SK-N-SH treated with all-trans-retinoic acid at 6 μM for 48 hours (cell line): ENCODE results near the gene PFKP.

Source experiments
- ATAC-seq: fragments of 200-7000 bp; cut with Tn5 transposase; 3 replicates; pipeline ENCODE4 v1.9.1; 2020; ENCODE audit warnings: mild to moderate bottlenecking, moderate library complexity
- BACH2 ChIP-seq: fragments of 250-450 bp; sonication (Bioruptor Pico); IDR thresholded peaks from 2 replicates; pipeline ENCODE4 v1.9.0; 2021; ENCODE audit warnings: mild to moderate bottlenecking, borderline replicate concordance
- CREB5 ChIP-seq: fragments of 250-450 bp; sonication (Bioruptor Pico); IDR thresholded peaks from 2 replicates; pipeline ENCODE4 v1.5.1; 2020; ENCODE audit warnings: low read depth, mild to moderate bottlenecking, moderate library complexity
- CSDC2 ChIP-seq: fragments of 250-450 bp; sonication (Bioruptor Pico); IDR thresholded peaks from 2 replicates; pipeline ENCODE4 v1.5.0; 2020; ENCODE audit warnings: mild to moderate bottlenecking, moderate library complexity
- CSRNP3 ChIP-seq: fragments of 250-450 bp; sonication (Bioruptor Pico); IDR thresholded peaks from 2 replicates; pipeline ENCODE4 v1.5.1; 2021; ENCODE audit warnings: mild to moderate bottlenecking, moderate library complexity
- ESRRG ChIP-seq: fragments of 250-450 bp; sonication (Bioruptor Pico); IDR thresholded peaks from 2 replicates; pipeline ENCODE4 v1.6.1; 2021; ENCODE audit warnings: mild to moderate bottlenecking
- GLIS3 ChIP-seq: fragments of 250-450 bp; sonication (Bioruptor Pico); IDR thresholded peaks from 2 replicates; pipeline ENCODE4 v1.5.0; 2020; ENCODE audit warnings: mild to moderate bottlenecking, moderate library complexity
- OSR1 ChIP-seq: fragments of 250-450 bp; sonication (Bioruptor Pico); IDR thresholded peaks from 2 replicates; pipeline ENCODE4 v1.8.0; 2022; ENCODE audit warnings: moderate library complexity, mild to moderate bottlenecking, inconsistent platforms
- PATZ1 ChIP-seq: fragments of 250-450 bp; sonication (Bioruptor Pico); IDR thresholded peaks from 2 replicates; pipeline ENCODE4 v1.8.0; 2020; ENCODE audit warnings: mild to moderate bottlenecking, moderate library complexity, borderline replicate concordance
- PPARA ChIP-seq: fragments of 250-450 bp; sonication (Bioruptor Pico); IDR thresholded peaks from 2 replicates; pipeline ENCODE4 v1.5.0; 2020; ENCODE audit warnings: mild to moderate bottlenecking, borderline replicate concordance
- SNAI2 ChIP-seq: fragments of 250-450 bp; sonication (Bioruptor Pico); IDR thresholded peaks from 2 replicates; pipeline ENCODE4 v1.5.0; 2020; ENCODE audit warnings: mild to moderate bottlenecking, moderate library complexity
- TCF4 ChIP-seq: fragments of 250-450 bp; sonication (Bioruptor Pico); IDR thresholded peaks from 2 replicates; pipeline ENCODE4 v1.8.0; 2021; ENCODE audit warnings: mild to moderate bottlenecking, moderate library complexity, borderline replicate concordance
- TOX ChIP-seq: fragments of 250-450 bp; sonication (Bioruptor Pico); IDR thresholded peaks from 2 replicates; pipeline ENCODE4 v1.8.0; 2021; ENCODE audit warnings: mild to moderate bottlenecking, moderate library complexity, borderline replicate concordance
- TSHZ2 ChIP-seq: fragments of 250-450 bp; sonication (Bioruptor Pico); IDR thresholded peaks from 2 replicates; pipeline ENCODE4 v1.5.0; 2020; ENCODE audit warnings: mild to moderate bottlenecking, moderate library complexity
- ZC3H10 ChIP-seq: fragments of 250-450 bp; sonication (Bioruptor Pico); IDR thresholded peaks from 2 replicates; pipeline ENCODE4 v1.5.1; 2021; ENCODE audit warnings: mild to moderate bottlenecking, moderate library complexity
- ZFP30 ChIP-seq: fragments of 450-650 bp; formaldehyde crosslinking; IDR thresholded peaks from 2 replicates; pipeline ENCODE4 v1.5.0; 2022; ENCODE audit warnings: mild to moderate bottlenecking, moderate library complexity
- ZNF565 ChIP-seq: fragments of 450-650 bp; formaldehyde crosslinking; conservative IDR thresholded peaks from 2 replicates; pipeline ENCODE4 v1.5.0; 2020; ENCODE audit warnings: low read depth, mild to moderate bottlenecking, moderate library complexity
- ZNF70 ChIP-seq: fragments of 450-650 bp; formaldehyde crosslinking; IDR thresholded peaks from 2 replicates; pipeline ENCODE4 v1.5.0; 2020; ENCODE audit warnings: mild to moderate bottlenecking, moderate library complexity

Gene PFKP

GRCh38 chr10:3040069-3040468 lies 27.3 kb upstream of the PFKP start:
- no peak for ATAC-seq

GRCh38 chr10:3042589-3042988 lies 24.8 kb upstream of the PFKP start:
- no peak for TF ChIP-seq CSRNP3 (CRISPR knock-in tag)
- no peak for TF ChIP-seq TCF4 (CRISPR knock-in tag)
- TF ChIP-seq SNAI2 (CRISPR knock-in tag): no peak
- TF ChIP-seq PATZ1 (CRISPR knock-in tag): no peak
- no peak for TF ChIP-seq CSDC2 (CRISPR knock-in tag)
- TF ChIP-seq ZNF70: no peak
- TF ChIP-seq ZC3H10: no peak
- no peak for TF ChIP-seq CREB5
- TF ChIP-seq GLIS3 (CRISPR knock-in tag): no peak
- TF ChIP-seq TSHZ2 (CRISPR knock-in tag): no peak
- no peak for TF ChIP-seq BACH2
- TF ChIP-seq ZNF565 (CRISPR knock-in tag): no peak
- no peak for TF ChIP-seq TOX (CRISPR knock-in tag)
- TF ChIP-seq OSR1: no peak
- no peak for ATAC-seq

More at GRCh38 chr10:3040069-3040468, 27.3 kb upstream of the PFKP start:
- no peak for TF ChIP-seq OSR1
- TF ChIP-seq CSDC2 (CRISPR knock-in tag): no peak
- no peak for TF ChIP-seq TSHZ2 (CRISPR knock-in tag)
- no peak for TF ChIP-seq ZFP30 (CRISPR knock-in tag)
- no peak for TF ChIP-seq PPARA
- TF ChIP-seq PATZ1 (CRISPR knock-in tag): no peak
- no peak for TF ChIP-seq ESRRG
